ENCODE data around the gene ESPL1. TPM values are rescaled to one million over a fixed set of nuclear protein-coding genes. Genes with fewer than 3 reads are reported as not detected.

ESPL1 gene
- total RNA-seq, 2 donors from 2014 or later, result 33.3 to 50.7 TPM

DNA sequence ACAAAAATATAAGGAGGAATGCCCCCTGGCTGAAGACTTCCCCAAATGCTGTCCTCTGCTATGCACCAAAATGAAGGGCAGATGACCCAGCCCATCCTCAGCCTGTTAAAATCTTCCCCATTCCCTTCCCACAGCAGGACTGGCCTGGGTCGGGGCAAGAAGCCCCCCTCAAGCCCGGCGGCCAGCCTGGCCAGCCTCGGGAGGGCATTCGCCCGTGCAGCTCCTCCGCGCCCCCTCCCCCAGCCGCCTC, 36.5 kb upstream of the ESPL1 start:
- Histone ChIP-seq H3K27me3 (ENCODE audit: control insufficient read depth, insufficient read depth, low read length, poor library complexity, severe bottlenecking) (peaks cover 8% of the 10 kb centered on the region), H3K4me1 (ENCODE audit: control insufficient read depth, insufficient read depth, low read length) (peaks cover 16% of the 10 kb centered on the region), H3K9ac (ENCODE audit: extremely low read depth, low read length, poor library complexity, severe bottlenecking) (no peak overlapping the region), H3K4me3 (ENCODE audit: low read length) (peak overlapping the region; percentile 74), H3K27ac (ENCODE audit: low read depth, low read length) (no peak overlapping the region), H3K36me3 (ENCODE audit: control insufficient read depth, insufficient read depth, low read length) (no peaks in the 10 kb centered on the region), H3K9me3 (ENCODE audit: control insufficient read depth, low read length) (no peaks in the 10 kb centered on the region)
- WGBS, 2 experiments (ENCODE audit: insufficient coverage in 1 of 2, insufficient read length in 1 of 2), result 1% methylated on average over 9 of the region's 9 CpGs; no CpG with 5 or more reads in 1 of the 2 experiments
- H3K36me3 Mint-ChIP-seq (ENCODE audit: low read depth), result peaks cover 4% of the 10 kb centered on the region
- H3K27ac Mint-ChIP-seq, result no peak overlapping the region
- H3K4me1 Mint-ChIP-seq, result peaks cover 55% of the 10 kb centered on the region
- no peak for DNase-seq
- peak overlapping the region; percentile 64 for H3K4me3 Mint-ChIP-seq
- H3K9me3 Mint-ChIP-seq, result no peaks in the 10 kb centered on the region
- peaks cover 22% of the 10 kb centered on the region for H3K27me3 Mint-ChIP-seq (ENCODE audit: insufficient read depth)
- TF ChIP-seq, protein P1, sequence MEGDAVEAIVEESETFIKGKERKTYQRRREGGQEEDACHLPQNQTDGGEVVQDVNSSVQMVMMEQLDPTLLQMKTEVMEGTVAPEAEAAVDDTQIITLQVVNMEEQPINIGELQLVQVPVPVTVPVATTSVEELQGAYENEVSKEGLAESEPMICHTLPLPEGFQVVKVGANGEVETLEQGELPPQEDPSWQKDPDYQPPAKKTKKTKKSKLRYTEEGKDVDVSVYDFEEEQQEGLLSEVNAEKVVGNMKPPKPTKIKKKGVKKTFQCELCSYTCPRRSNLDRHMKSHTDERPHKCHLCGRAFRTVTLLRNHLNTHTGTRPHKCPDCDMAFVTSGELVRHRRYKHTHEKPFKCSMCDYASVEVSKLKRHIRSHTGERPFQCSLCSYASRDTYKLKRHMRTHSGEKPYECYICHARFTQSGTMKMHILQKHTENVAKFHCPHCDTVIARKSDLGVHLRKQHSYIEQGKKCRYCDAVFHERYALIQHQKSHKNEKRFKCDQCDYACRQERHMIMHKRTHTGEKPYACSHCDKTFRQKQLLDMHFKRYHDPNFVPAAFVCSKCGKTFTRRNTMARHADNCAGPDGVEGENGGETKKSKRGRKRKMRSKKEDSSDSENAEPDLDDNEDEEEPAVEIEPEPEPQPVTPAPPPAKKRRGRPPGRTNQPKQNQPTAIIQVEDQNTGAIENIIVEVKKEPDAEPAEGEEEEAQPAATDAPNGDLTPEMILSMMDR (conservative IDR thresholded peaks at IDR 0.05), result no peak

DNA sequence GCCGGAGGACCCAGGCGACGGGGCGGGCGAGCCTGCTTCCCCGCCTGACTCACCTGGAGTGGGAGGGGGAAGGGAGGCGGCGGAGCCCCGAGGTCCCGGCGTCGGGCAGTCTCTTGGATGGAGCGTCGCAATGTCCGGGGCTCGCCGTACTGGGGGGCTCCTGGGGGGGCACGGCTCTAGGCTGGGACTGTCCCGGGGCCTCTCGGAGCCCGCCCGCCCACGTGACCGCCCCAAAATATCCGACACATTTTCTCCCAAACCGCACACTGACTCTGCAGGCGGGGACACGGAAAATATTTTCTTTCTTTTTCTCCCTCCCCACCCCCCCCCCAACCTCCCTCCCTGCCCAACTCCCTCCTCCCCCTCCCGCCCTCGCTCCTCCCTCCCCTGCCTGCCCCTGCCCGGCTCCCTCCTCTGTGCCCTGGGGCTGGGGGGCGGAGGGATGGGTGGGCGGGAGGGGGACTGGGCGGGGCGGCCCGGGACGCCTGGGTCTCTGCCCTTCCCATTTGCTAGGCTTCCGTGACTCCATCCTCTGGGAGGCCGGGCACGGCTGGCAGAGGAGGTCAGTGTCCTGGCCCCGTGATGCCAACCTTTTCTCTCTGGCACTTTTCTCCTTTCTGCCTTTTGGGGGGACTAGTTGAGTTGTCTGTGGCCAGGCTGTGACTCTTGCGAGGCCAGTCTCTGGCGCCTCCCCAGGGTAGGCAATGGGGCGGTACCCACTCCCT, 36.0 kb upstream of the ESPL1 start, which contains the start of gene RARG:
Gene RARG, minus strand, starts transcription at position 289 of the 725 bp plus-strand sequence. CDS start 4,664 bp downstream, outside the sequence.
- Histone ChIP-seq H3K36me3 (ENCODE audit: control insufficient read depth, insufficient read depth, low read length) (no peaks in the 10 kb centered on the region), H3K27me3 (ENCODE audit: control insufficient read depth, insufficient read depth, low read length, poor library complexity, severe bottlenecking) (peaks cover 8% of the 10 kb centered on the region), H3K27ac (ENCODE audit: low read depth, low read length) (no peak within 1 kb of the TSS), H3K4me1 (ENCODE audit: control insufficient read depth, insufficient read depth, low read length) (peaks cover 16% of the 10 kb centered on the region), H3K9ac (ENCODE audit: extremely low read depth, low read length, poor library complexity, severe bottlenecking) (no peak within 1 kb of the TSS), H3K9me3 (ENCODE audit: control insufficient read depth, low read length) (no peaks in the 10 kb centered on the region), H3K4me3 (ENCODE audit: low read length) (peak within 1 kb of the TSS; percentile 74)
- no peaks in the 10 kb centered on the region for H3K9me3 Mint-ChIP-seq
- peaks cover 57% of the 10 kb centered on the region for H3K4me1 Mint-ChIP-seq
- peak within 1 kb of the TSS; percentile 46 for H3K27ac Mint-ChIP-seq
- WGBS, 2 experiments (ENCODE audit: insufficient coverage in 1 of 2, insufficient read length in 1 of 2), result 2 to 3% methylated on average over 4 to 36 of the region's 44 CpGs
- DNase-seq, result peak; percentile 89
- peaks cover under 1% of the 10 kb centered on the region for H3K36me3 Mint-ChIP-seq (ENCODE audit: low read depth)
- peak within 1 kb of the TSS; percentile 64 for H3K4me3 Mint-ChIP-seq
- peaks cover 21% of the 10 kb centered on the region for H3K27me3 Mint-ChIP-seq (ENCODE audit: insufficient read depth)
- TF ChIP-seq, protein P1 (conservative IDR thresholded peaks at IDR 0.05), result no peak

DNA sequence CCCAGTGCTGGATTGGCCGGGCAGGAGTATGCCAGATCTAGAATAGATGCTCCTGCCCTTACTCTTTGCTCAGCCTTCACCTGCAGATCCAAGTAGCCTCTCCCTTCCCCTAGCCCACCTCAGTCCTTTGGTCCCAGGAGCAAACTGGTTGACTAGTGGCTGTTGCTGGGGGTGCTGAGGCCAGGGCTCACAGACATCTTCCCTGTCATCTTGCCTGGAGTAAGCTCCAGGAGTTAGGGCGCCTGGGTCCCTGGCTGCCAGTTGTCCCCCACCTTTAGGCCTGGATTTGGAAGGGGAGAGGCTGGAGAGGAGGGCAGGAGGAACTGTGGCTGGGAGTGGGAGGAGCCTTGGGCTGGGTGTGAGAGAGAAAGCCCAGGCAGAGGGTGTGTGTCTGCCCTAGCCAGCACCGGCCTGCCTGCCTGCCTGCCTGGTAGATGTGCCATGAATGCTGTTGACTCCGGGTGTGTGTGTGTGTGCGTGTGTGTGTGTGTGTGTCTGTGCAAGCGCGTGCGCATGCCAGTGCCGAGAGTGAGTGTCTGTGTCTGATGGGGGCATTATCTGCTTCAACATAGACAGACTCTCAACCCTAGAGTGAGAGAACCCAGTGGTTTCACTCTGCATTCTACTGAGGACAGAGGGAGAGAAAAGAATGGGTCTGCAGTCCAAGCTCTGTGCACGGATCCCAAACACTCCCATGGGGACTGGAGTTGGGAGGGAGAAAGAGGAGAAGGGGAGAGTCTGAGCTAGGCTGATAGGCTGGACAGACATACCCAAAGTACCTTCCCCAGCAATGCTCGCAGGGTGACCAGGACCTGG, 35.2 kb upstream of the ESPL1 start:
- TF ChIP-seq, protein P1 (conservative IDR thresholded peaks at IDR 0.05), result no peak
- H3K9me3 ChIP-seq (ENCODE audit: control insufficient read depth, low read length), result no peaks in the 10 kb centered on the region
- no peak overlapping the region for H3K9ac ChIP-seq (ENCODE audit: extremely low read depth, low read length, poor library complexity, severe bottlenecking)
- H3K4me1 Mint-ChIP-seq, result peaks cover 57% of the 10 kb centered on the region
- H3K4me1 ChIP-seq (ENCODE audit: control insufficient read depth, insufficient read depth, low read length), result peaks cover 16% of the 10 kb centered on the region
- no peak overlapping the region for H3K27ac ChIP-seq (ENCODE audit: low read depth, low read length)
- DNase-seq, result peak; percentile 90
- H3K27me3 Mint-ChIP-seq (ENCODE audit: insufficient read depth), result peaks cover 20% of the 10 kb centered on the region
- H3K9me3 Mint-ChIP-seq, result no peaks in the 10 kb centered on the region
- peaks cover 8% of the 10 kb centered on the region for H3K27me3 ChIP-seq (ENCODE audit: control insufficient read depth, insufficient read depth, low read length, poor library complexity, severe bottlenecking)
- WGBS, 2 experiments (ENCODE audit: insufficient coverage in 1 of 2, insufficient read length in 1 of 2), result 39 to 73% methylated on average over 2 to 11 of the region's 11 CpGs
- peak overlapping the region; percentile 64 for H3K4me3 Mint-ChIP-seq
- peak overlapping the region; percentile 46 for H3K27ac Mint-ChIP-seq
- no peaks in the 10 kb centered on the region for H3K36me3 ChIP-seq (ENCODE audit: control insufficient read depth, insufficient read depth, low read length)
- H3K4me3 ChIP-seq (ENCODE audit: low read length), result peak overlapping the region; percentile 50
- H3K36me3 Mint-ChIP-seq (ENCODE audit: low read depth), result no peaks in the 10 kb centered on the region

Data from endodermal cell (in vitro differentiated cells).